ENCODE measurements around the gene DHRS7. TPM values are rescaled to one million over a fixed set of nuclear protein-coding genes. Genes with fewer than 3 reads are reported as not detected.

The DHRS7 gene
- total RNA-seq, 1 experiment from 2014 or later: 27.7 TPM

DNA sequence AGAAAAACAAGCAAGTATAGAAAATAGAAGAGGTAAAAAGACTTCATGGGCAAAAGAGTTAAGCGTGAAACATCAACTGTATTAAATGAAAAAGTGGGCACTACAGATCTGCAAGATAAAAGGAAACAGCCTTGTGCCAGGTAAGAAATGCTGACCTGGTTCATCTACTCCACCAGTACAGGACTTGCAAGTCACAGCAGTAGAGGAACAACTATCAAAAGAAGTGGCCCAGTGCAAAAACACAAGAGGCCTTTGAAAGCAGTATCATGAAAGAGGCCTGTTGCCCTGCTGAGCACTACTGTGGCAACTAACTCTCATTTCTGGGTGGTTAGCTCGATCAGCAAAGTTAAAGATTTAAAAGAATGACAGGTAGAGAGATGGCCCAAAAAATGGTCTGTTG, 10.5 kb downstream of the DHRS7 start:
- no peak overlapping the region for H3K23ac ChIP-seq (ENCODE audit: insufficient read length, low read depth, low read length)
- H3K4ac ChIP-seq (ENCODE audit: low read depth, low read length): no peak overlapping the region
- DNase-seq: no peak
- H3K9ac ChIP-seq (ENCODE audit: extremely low read depth, insufficient read length, low read length): no peak overlapping the region
- no peak overlapping the region for H3K27ac ChIP-seq (ENCODE audit: insufficient read length, low read depth, low read length)
- Mint-ChIP-seq H3K27ac (0 out of 7 replicates have a peak overlapping the region, but pooled peaks of 1 of the 3 experiments have one; percentile 9), H3K27me3 (ENCODE audit: low read depth) (no peaks in the 10 kb centered on the region), H3K36me3 (ENCODE audit: insufficient read depth in 1 of 3, low read depth in 3 of 3) (peaks cover 10 to 25% (median 22%) of the 10 kb centered on the region in 3 experiments; a peak in 6 of 7 replicates), H3K9me3 (no peaks in the 10 kb centered on the region; a peak in 1 of 5 replicates), H3K4me3 (no peak overlapping the region), H3K4me1 (peaks cover 4 to 10% of the 10 kb centered on the region in 2 experiments; a peak in 3 of 4 replicates)
- no peaks in the 10 kb centered on the region for H3K4me1 ChIP-seq (ENCODE audit: insufficient read depth, low read length)
- H3K23me2 ChIP-seq (ENCODE audit: insufficient read length, low read depth, low read length, poor library complexity, severe bottlenecking): no peaks in the 10 kb centered on the region
- H4K8ac ChIP-seq (replicated peaks; ENCODE audit: insufficient read length, low read depth, low read length): no peak overlapping the region
- no peak overlapping the region for H2AFZ ChIP-seq (ENCODE audit: low read length)
- no peak overlapping the region for H2BK5ac ChIP-seq (ENCODE audit: insufficient read length, low read length)
- no peak for TF ChIP-seq CTCF (conservative IDR thresholded peaks at IDR 0.05)
- H4K20me1 ChIP-seq (ENCODE audit: control insufficient read depth, insufficient read depth, insufficient read length): no peaks in the 10 kb centered on the region
- no peaks in the 10 kb centered on the region for H3K79me1 ChIP-seq (ENCODE audit: insufficient read depth, low read depth, low read length, poor library complexity, severe bottlenecking)
- no peak overlapping the region for H3K18ac ChIP-seq (ENCODE audit: insufficient read length, low read depth, low read length)
- no peak overlapping the region for H4K5ac ChIP-seq (ENCODE audit: insufficient read length, low read depth, low read length)
- H2BK20ac ChIP-seq (ENCODE audit: low read depth, low read length, poor library complexity, severe bottlenecking): no peak overlapping the region
- H3K27me3 ChIP-seq (ENCODE audit: insufficient read depth, low read length): no peaks in the 10 kb centered on the region
- no peak overlapping the region for H3K56ac ChIP-seq (ENCODE audit: insufficient read length, low read depth, low read length)
- H3K9me3 ChIP-seq (ENCODE audit: control insufficient read depth, low read depth, low read length): no peaks in the 10 kb centered on the region
- H3K4me2 ChIP-seq (ENCODE audit: insufficient read depth, insufficient read length, low read length): no peak overlapping the region
- H4K91ac ChIP-seq (ENCODE audit: insufficient read length, low read depth, low read length): no peak overlapping the region
- no peaks in the 10 kb centered on the region for H3K79me2 ChIP-seq (ENCODE audit: insufficient read depth, low read length)
- no peak overlapping the region for H2BK12ac ChIP-seq (ENCODE audit: insufficient read length, low read depth, low read length)
- no peak overlapping the region for H2BK15ac ChIP-seq (ENCODE audit: low read depth, low read length)
- H2BK120ac ChIP-seq (ENCODE audit: low read depth, low read length, poor library complexity, severe bottlenecking): no peak overlapping the region
- no peak overlapping the region for H3T11ph ChIP-seq (ENCODE audit: low read length)
- no peak overlapping the region for H2AK5ac ChIP-seq (ENCODE audit: insufficient read length, low read length)
- no CpG with 5 or more reads among the region's 2 CpGs for WGBS (ENCODE audit: extremely low coverage, insufficient read length, low lambda C conversion rate)
- H3K14ac ChIP-seq (ENCODE audit: insufficient read depth, low read length): no peak overlapping the region

Measured in H9 (cell line).